IMR-90 (cell line): ENCODE measurements around the gene ITPR3. TPM values are rescaled to one million over a fixed set of nuclear protein-coding genes. Genes with fewer than 3 reads are reported as not detected.

Experiments used
- ATAC-seq: fragments of 200-7000 bp; cut with Tn5 transposase; 2 replicates; pipeline ENCODE4 v1.9.1; 2020; ENCODE audit warnings: low read depth, mild to moderate bottlenecking, moderate library complexity
- BruUV-seq: library from RNA; stranded (reverse); fragments of 400-500 nt; replicated peaks from 2 replicates; lab custom pipeline; 2021; lab: Mats Ljungman, UMichigan
- CTCF ChIA-PET: fragments of 300-600 bp; formaldehyde crosslinking; extraction: SDS; loops from one replicate; lab custom pipeline; 2021; ENCODE audit warnings: antibody characterized with exemption; lab: Yijun Ruan, JAX
- POLR2A ChIA-PET: fragments of 300-600 bp; sonication (Branson Sonifier 250); formaldehyde crosslinking; loops from one replicate; lab custom pipeline; 2022; ENCODE audit warnings: antibody characterized with exemption; ENCODE audit not compliant: unreplicated experiment; lab: Charles Lee
- DNase-seq: peaks from one replicate; pipeline ENCODE4 v3.0.0; 2013
- H2AFZ ChIP-seq: replicated peaks from 2 replicates; pipeline ENCODE3; 2013; ENCODE audit warnings: low read length, mild to moderate bottlenecking; ENCODE audit not compliant: poor library complexity
- H2AK5ac ChIP-seq: 2 replicates; pipeline ENCODE4 v1.6.1; 2013; ENCODE audit warnings: low read depth, low read length, inconsistent platforms
- H2AK9ac ChIP-seq: replicated peaks from 2 replicates; pipeline ENCODE3; 2013; ENCODE audit warnings: mild to moderate bottlenecking, low read depth, low read length, moderate library complexity; ENCODE audit not compliant: poor library complexity
- H2BK120ac ChIP-seq: 2 replicates; pipeline ENCODE4 v1.6.1; 2013; ENCODE audit warnings: low read depth, low read length, inconsistent platforms
- H2BK15ac ChIP-seq: 3 replicates; pipeline ENCODE4 v1.6.1; 2013; ENCODE audit warnings: low read depth, low read length, inconsistent platforms
- H2BK20ac ChIP-seq: 2 replicates; pipeline ENCODE4 v1.6.1; 2013; ENCODE audit warnings: low read depth, mild to moderate bottlenecking, inconsistent platforms, low read length, moderate library complexity
- H2BK5ac ChIP-seq: 2 replicates; pipeline ENCODE4 v1.6.1; 2013; ENCODE audit warnings: mild to moderate bottlenecking, low read depth, low read length, inconsistent platforms; ENCODE audit not compliant: poor library complexity, severe bottlenecking
- H3K14ac ChIP-seq: replicated peaks from 2 replicates; pipeline ENCODE4 v1.6.1; 2013; ENCODE audit warnings: low read depth, low read length, inconsistent platforms
- H3K18ac ChIP-seq: 2 replicates; pipeline ENCODE4 v1.6.1; 2013; ENCODE audit warnings: low read depth, low read length, control low read depth
- H3K23ac ChIP-seq: 2 replicates; pipeline ENCODE4 v1.6.1; 2013; ENCODE audit warnings: low read depth, low read length, inconsistent platforms
- H3K27ac ChIP-seq: 2 replicates; pipeline ENCODE4 v1.5.1; 2013; ENCODE audit warnings: mild to moderate bottlenecking, control low read depth, low read length; ENCODE audit not compliant: insufficient read depth
- H3K27me3 ChIP-seq: 2 replicates; pipeline ENCODE4 v1.6.1; 2013; ENCODE audit warnings: low read length; ENCODE audit not compliant: control insufficient read depth, insufficient read depth
- H3K36me3 ChIP-seq: 2 replicates; pipeline ENCODE4 v1.6.1; 2013; ENCODE audit warnings: low read length, mixed read lengths; ENCODE audit not compliant: control insufficient read depth, insufficient read depth
- H3K4ac ChIP-seq: 2 replicates; pipeline ENCODE4 v1.6.1; 2013; ENCODE audit warnings: low read depth, low read length, inconsistent platforms
- H3K4me1 ChIP-seq: 2 replicates; pipeline ENCODE4 v1.6.1; 2013; ENCODE audit warnings: low read length, mixed read lengths; ENCODE audit not compliant: control insufficient read depth, insufficient read depth
- H3K4me2 ChIP-seq: 2 replicates; pipeline ENCODE4 v1.6.1; 2013; ENCODE audit warnings: low read depth, mild to moderate bottlenecking, control low read depth, low read length, moderate library complexity
- H3K4me3 ChIP-seq: 2 replicates; pipeline ENCODE4 v1.5.1; 2013; ENCODE audit warnings: low read depth, mild to moderate bottlenecking, control low read depth, low read length, moderate library complexity; ENCODE audit not compliant: insufficient read depth
- H3K56ac ChIP-seq: 2 replicates; pipeline ENCODE4 v1.6.1; 2013; ENCODE audit warnings: low read length, inconsistent platforms; ENCODE audit not compliant: insufficient read depth; ENCODE audit errors: extremely low read depth
- H3K79me1 ChIP-seq, 2 experiments: 2 replicates each; pipeline ENCODE4 v1.6.1; 2013; ENCODE audit warnings: low read length in 2 of 2, inconsistent platforms in 1 of 2, low read depth in 1 of 2
- H3K9ac ChIP-seq: 2 replicates; pipeline ENCODE4 v1.6.1; 2013; ENCODE audit warnings: low read depth, low read length, control low read depth
- H3K9me1 ChIP-seq: 2 replicates; pipeline ENCODE4 v1.6.1; 2013; ENCODE audit warnings: low read length, inconsistent platforms; ENCODE audit not compliant: insufficient read depth
- H3K9me3 ChIP-seq: 2 replicates; pipeline ENCODE4 v1.6.1; 2013; ENCODE audit warnings: low read length; ENCODE audit not compliant: control insufficient read depth, insufficient read depth
- H4K20me1 ChIP-seq: 2 replicates; pipeline ENCODE4 v1.6.1; 2013; ENCODE audit warnings: low read length, inconsistent platforms; ENCODE audit not compliant: insufficient read depth
- H4K5ac ChIP-seq: 2 replicates; pipeline ENCODE4 v1.6.1; 2013; ENCODE audit warnings: mild to moderate bottlenecking, low read depth, low read length, control low read depth
- H4K8ac ChIP-seq, 2 experiments: 2 replicates each; pipeline ENCODE4 v1.6.1; 2013; ENCODE audit warnings: low read depth in 2 of 2, low read length in 2 of 2, control low read depth in 1 of 2, inconsistent platforms in 1 of 2
- H4K91ac ChIP-seq: 2 replicates; pipeline ENCODE4 v1.6.1; 2013; ENCODE audit warnings: low read depth, low read length, inconsistent platforms; ENCODE audit not compliant: insufficient read depth
- BHLHE40 ChIP-seq: fragments of 150-350 bp; IDR thresholded peaks from 2 replicates; pipeline ENCODE4 v1.6.1; 2016; ENCODE audit warnings: mild to moderate bottlenecking, low read depth, low read length
- CEBPB ChIP-seq: IDR thresholded peaks from 2 replicates; pipeline ENCODE4 v1.6.1; 2012; ENCODE audit warnings: low read depth, low read length, improper control_type of control experiment
- CHD1 ChIP-seq: IDR thresholded peaks from 2 replicates; pipeline ENCODE4 v1.6.1; 2012; ENCODE audit warnings: low read depth, low read length, improper control_type of control experiment
- ELK1 ChIP-seq: fragments of 150-350 bp; IDR thresholded peaks from 2 replicates; pipeline ENCODE4 v1.6.1; 2016; ENCODE audit warnings: low read depth, mild to moderate bottlenecking, low read length, moderate library complexity, borderline replicate concordance
- FOS ChIP-seq: fragments of 150-350 bp; IDR thresholded peaks from 2 replicates; pipeline ENCODE4 v1.6.1; 2016; ENCODE audit warnings: low read depth, low read length
- MAFK ChIP-seq: IDR thresholded peaks from 2 replicates; pipeline ENCODE4 v1.6.1; 2012; ENCODE audit warnings: low read depth, low read length, improper control_type of control experiment
- MAZ ChIP-seq: IDR thresholded peaks from 2 replicates; pipeline ENCODE4 v1.6.1; 2012; ENCODE audit warnings: low read depth, mild to moderate bottlenecking, low read length, improper control_type of control experiment, moderate library complexity, borderline replicate concordance
- MXI1 ChIP-seq: IDR thresholded peaks from 2 replicates; pipeline ENCODE4 v1.6.1; 2012; ENCODE audit warnings: low read depth, mild to moderate bottlenecking, low read length, moderate library complexity, borderline replicate concordance
- NFE2L2 ChIP-seq: fragments of 150-350 bp; IDR thresholded peaks from 2 replicates; pipeline ENCODE4 v1.6.1; 2016; ENCODE audit warnings: low read depth, mild to moderate bottlenecking, low read length
- POLR2A ChIP-seq: IDR thresholded peaks from 2 replicates; pipeline ENCODE4 v1.6.1; 2012; ENCODE audit warnings: mild to moderate bottlenecking, low read depth, low read length
- RAD21 ChIP-seq: IDR thresholded peaks from 2 replicates; pipeline ENCODE4 v1.6.1; 2012; ENCODE audit warnings: low read length, improper control_type of control experiment
- RCOR1 ChIP-seq: IDR thresholded peaks from 2 replicates; pipeline ENCODE4 v1.6.1; 2012; ENCODE audit warnings: mild to moderate bottlenecking, low read length, improper control_type of control experiment; ENCODE audit not compliant: insufficient replicate concordance
- RFX5 ChIP-seq: IDR thresholded peaks from 2 replicates; pipeline ENCODE4 v1.8.0; 2012; ENCODE audit warnings: low read depth, mild to moderate bottlenecking, low read length, moderate library complexity
- SMC3 ChIP-seq: fragments of 150-350 bp; IDR thresholded peaks from 2 replicates; pipeline ENCODE4 v1.6.1; 2016; ENCODE audit warnings: low read depth, mild to moderate bottlenecking, antibody characterized with exemption, low read length, moderate library complexity
- USF2 ChIP-seq: fragments of 150-350 bp; IDR thresholded peaks from 2 replicates; pipeline ENCODE4 v1.6.1; 2017; ENCODE audit warnings: mild to moderate bottlenecking, antibody characterized with exemption, low read length, low read depth
- WGBS, 2 experiments: methylation state at CpG; one replicate each; pipeline versions ENCODE4 v1.1.5 to v1.1.7; 2013; ENCODE audit warnings: missing lambda C conversion rate in 2 of 2; ENCODE audit not compliant: insufficient read length in 1 of 2; ENCODE audit errors: extremely low coverage in 2 of 2; 5-methylcytosine and 5-hydroxymethylcytosine counted together
- dilution Hi-C: fragments of 300-500 bp; cut with HindIII; formaldehyde crosslinking; loops from one replicate; pipeline ENCODE4 v1.14.3; 2018; ENCODE audit warnings: low sequenced_read_pairs; ENCODE audit not compliant: unreplicated experiment
- in situ Hi-C: fragments of 300-500 bp; cut with MboI; formaldehyde crosslinking; loops from 3 replicates; pipeline ENCODE4 v1.14.3; 2019; ENCODE audit warnings: low sequenced_read_pairs, inconsistent platforms, mixed read lengths
- intact Hi-C: fragments of 100-400 bp; cut with micrococcal nuclease; formaldehyde crosslinking; loops from 2 replicates; pipeline ENCODE4 v1.10.0; 2022
- polyA plus RNA-seq, 3 experiments: library from polyadenylated mRNA; depleted of rRNA; stranded (reverse); fragments of >200 nt; gene quantifications; 2 replicates each; pipeline ENCODE4 v1.2.3, GENCODE V29; 2012; ENCODE audit warnings: low replicate concordance in 1 of 3
- total RNA-seq: library from RNA; depleted of rRNA; stranded (reverse); fragments of >200 nt; gene quantifications from 2 replicates; pipeline ENCODE4 v1.2.3, GENCODE V29; 2012
- TF ChIP-seq, protein P1 (sequence below): conservative IDR thresholded peaks from 2 replicates; pipeline ENCODE4 v1.5.1; 2012; ENCODE audit warnings: mild to moderate bottlenecking, low read depth, low read length, improper control_type of control experiment

The ITPR3 gene
- total and polyA plus RNA-seq, 2 of the 4 experiments (the other 2 are of a cell fraction), result 1.6 to 3.7 TPM

GRCh38 chr6:33689879-33690278 lies 68.8 kb downstream of the ITPR3 start:
- Histone ChIP-seq H3K4me3 (no peak overlapping the region), H3K23ac (no peak overlapping the region), H2AK5ac (no peak overlapping the region), H3K79me1 (peaks cover 0 to 6% of the 10 kb centered on the region in 2 experiments; a peak in 1 of 4 replicates), H4K91ac (no peak overlapping the region), H2AK9ac (no peak overlapping the region), H3K4me2 (no peak overlapping the region), H2BK120ac (no peak overlapping the region), H3K18ac (no peak overlapping the region), H4K8ac (no peak overlapping the region), H3K9me3 (no peaks in the 10 kb centered on the region), H2BK5ac (no peak overlapping the region), H3K9ac (no peak overlapping the region), H2BK20ac (no peak overlapping the region), H2AFZ (no peak overlapping the region), H3K27ac (no peak overlapping the region), H3K9me1 (peaks cover 15% of the 10 kb centered on the region), H3K4me1 (peaks cover 9% of the 10 kb centered on the region), H4K20me1 (no peaks in the 10 kb centered on the region), H4K5ac (no peak overlapping the region), H3K56ac (no peak overlapping the region), H3K14ac (no peak overlapping the region), H3K27me3 (no peaks in the 10 kb centered on the region), H2BK15ac (no peak overlapping the region), H3K36me3 (peaks cover 14% of the 10 kb centered on the region), H3K4ac (no peak overlapping the region)
- DNase-seq (no peak), ATAC-seq (no peak)
- BruUV-seq, result no TSS peak
- 100% methylated on average over 1 of the region's 10 CpGs; no CpG with 5 or more reads in 1 of the 2 experiments for whole genome bisulfite sequencing, 2 experiments
- ChIA-PET POLR2A (no interaction called here), CTCF (no interaction called here)
- TF ChIP-seq ELK1 (no peak), POLR2A (no peak), SMC3 (no peak), USF2 (no peak), RFX5 (no peak), BHLHE40 (no peak), CHD1 (no peak), RCOR1 (no peak), RAD21 (no peak), MXI1 (no peak), MAFK (no peak), MAZ (no peak), NFE2L2 (no peak), FOS (no peak), CEBPB (no peak)
- TF ChIP-seq, protein P1, sequence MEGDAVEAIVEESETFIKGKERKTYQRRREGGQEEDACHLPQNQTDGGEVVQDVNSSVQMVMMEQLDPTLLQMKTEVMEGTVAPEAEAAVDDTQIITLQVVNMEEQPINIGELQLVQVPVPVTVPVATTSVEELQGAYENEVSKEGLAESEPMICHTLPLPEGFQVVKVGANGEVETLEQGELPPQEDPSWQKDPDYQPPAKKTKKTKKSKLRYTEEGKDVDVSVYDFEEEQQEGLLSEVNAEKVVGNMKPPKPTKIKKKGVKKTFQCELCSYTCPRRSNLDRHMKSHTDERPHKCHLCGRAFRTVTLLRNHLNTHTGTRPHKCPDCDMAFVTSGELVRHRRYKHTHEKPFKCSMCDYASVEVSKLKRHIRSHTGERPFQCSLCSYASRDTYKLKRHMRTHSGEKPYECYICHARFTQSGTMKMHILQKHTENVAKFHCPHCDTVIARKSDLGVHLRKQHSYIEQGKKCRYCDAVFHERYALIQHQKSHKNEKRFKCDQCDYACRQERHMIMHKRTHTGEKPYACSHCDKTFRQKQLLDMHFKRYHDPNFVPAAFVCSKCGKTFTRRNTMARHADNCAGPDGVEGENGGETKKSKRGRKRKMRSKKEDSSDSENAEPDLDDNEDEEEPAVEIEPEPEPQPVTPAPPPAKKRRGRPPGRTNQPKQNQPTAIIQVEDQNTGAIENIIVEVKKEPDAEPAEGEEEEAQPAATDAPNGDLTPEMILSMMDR, result no peak
- intact Hi-C loops, result no loop called here
- in situ Hi-C loops, result no loop called here
- dilution Hi-C loops, result no loop called here
